Renal pelvis (tissue), 4 donors: ENCODE results near the gene TMEFF1. TPM values are rescaled to one million over a fixed set of nuclear protein-coding genes. Genes with fewer than 3 reads are reported as not detected.

Experiments used
- DNase-seq: peaks from one replicate; pipeline ENCODE4 v3.0.0-alpha.2; 2013
- polyA plus RNA-seq, 3 donors: library from polyadenylated mRNA; unstranded; fragments of 120-200 nt; gene quantifications; one replicate each; pipeline ENCODE4 v1.2.1, GENCODE V29; 2013; ENCODE audit not compliant: insufficient read length in 3 of 3

TMEFF1 gene
- polyA plus RNA-seq, 3 donors: 4.4 to 11.9 (median 8.5) TPM

DNA sequence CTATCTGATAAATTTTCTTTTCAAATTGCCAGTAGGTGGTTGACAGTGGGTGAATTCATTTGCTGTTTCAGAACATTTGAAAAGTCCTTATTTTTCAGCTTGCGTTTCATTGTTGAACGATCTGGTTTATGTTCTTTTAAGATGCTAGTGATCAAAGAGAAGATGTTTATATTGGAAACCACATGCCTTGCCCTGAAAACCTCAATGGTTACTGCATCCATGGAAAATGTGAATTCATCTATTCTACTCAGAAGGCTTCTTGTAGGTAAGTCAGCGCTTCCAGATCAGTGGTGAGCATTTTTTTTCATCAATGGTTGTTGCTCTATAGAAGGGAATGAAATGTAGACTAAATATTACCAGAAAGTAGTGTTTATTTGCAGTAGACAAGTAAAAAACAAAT is 88.3 kb downstream of the TMEFF1 start:
- no peak for DNase-seq

DNA sequence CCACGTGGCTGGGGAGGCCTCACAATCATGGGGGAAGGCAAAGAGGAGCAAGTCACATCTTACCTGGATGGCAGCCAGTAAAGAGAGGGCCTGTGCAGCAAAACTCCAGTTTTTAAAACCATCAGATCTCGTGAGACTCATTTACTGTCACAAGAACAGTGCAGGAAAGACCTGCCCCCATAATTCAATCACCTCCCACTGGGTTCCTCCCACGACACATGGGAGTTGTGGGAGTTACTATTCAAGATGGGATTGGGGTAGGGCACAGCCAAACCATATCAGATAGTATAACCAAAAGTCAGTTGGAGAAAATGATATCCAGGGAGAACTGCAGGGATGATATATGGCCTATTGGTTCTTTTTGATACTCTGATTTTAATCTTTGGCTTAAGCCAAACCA is 94.9 kb downstream of the TMEFF1 start:
- DNase-seq: no peak

DNA sequence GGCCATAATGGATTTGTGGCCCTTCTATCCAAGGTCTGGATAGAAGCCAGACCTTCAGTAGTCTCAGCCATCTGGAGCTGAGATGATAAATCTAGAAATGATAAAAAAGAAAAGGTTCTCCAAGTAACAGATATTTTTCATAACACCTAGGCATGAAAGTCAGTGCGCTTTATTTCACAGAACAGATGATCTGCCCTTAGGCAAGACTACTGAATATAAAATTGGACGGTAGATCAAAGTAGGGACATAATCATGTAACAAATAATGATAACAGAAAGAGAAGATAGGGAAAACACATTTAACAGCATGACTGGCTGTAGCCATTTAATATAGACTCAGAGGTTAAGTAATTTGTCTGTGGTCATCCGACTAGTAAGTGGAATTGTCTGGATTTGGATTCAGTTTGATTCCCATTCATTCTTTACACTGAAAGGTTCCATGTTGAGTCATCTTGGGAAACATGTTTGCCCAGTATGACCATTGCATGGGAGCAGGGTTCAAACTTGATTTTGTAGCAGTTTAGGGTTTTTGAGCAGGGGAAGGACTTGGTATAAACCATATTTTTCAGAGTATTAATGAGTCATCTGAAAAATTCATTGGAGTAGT is 100.8 kb downstream of the TMEFF1 start:
- DNase-seq: no peak

DNA sequence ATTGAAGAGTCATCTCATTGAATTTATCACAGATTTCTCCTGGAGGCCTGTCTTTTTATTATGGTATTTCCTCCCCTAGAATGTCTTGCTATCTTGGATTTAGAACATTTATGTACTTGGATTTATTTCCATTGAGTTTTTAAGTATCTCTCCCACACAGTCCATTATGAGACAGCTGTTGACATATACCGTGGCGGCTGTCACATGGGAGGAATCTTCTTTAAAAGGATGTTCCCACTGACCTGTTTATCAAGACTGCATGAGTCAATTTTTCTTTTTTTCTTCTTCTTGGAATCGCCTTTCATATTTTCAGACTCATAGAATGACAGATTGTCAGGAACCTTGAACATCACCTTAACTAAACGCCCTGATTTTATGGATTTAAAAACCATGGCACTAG is 102.1 kb downstream of the TMEFF1 start:
- DNase-seq: no peak

DNA sequence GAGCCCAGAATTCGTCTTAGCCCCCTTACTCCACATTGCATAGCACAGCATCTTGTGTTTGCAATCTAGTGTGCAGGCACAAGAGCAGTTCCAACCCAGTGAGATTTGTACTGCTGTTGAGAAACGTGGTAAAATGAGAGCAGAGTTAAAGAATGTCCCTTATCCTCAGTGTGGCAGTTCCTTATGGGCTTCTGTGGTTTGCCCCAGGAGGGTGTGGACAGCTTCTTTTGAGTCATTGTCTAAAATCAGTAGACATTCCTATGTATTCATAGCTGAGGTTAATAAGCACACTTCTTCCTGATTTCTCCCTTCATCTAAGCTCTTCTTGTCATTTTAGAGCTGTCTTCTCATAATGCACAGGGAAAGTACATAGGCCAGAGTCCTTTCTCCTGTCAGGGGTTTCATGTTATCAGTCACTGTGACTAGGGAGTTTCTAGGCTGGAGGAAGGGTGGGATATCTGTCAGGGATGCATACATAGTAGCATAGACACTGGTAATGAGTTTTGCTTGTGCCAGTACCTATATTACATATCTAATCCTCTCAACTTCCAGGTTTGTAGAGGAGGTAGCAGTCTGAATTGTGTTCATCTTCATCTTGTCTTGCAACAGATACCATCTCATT is 102.9 kb downstream of the TMEFF1 start:
- DNase-seq: no peak

DNA sequence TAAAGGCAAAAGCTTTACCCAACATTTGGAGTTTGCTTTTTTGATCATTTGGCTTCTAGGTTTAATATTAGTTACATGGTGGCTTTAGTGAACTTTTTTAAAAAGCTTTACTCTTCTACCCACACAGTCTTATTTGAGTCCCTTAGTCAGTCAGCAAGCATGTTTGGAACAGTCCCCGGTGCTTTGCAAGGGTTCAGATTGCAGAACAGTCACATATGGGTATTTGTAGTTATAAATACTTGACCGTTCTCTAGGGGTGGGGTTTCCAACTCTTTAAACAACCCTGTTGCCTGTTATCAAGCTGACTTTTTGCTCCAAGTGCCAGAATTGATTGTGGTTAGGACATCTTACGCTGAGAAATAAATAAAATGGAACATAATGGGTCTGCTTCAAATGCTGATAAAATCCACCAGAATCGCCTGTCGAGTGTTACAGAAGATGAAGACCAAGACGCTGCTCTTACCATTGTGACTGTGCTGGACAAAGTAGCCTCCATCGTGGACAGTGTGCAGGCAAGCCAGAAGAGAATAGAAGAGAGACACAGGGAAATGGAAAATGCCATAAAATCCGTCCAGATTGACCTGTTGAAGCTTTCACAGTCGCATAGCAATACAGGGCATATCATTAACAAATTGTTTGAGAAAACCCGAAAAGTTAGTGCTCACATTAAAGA is 105.0 kb downstream of the TMEFF1 start, which contains the start of gene CAVIN4:
Gene CAVIN4 (plus strand): TSS at position 304 of the 673 bp plus-strand sequence. CDS start 65 bp downstream, at position 369.
- DNase-seq: no peak

DNA sequence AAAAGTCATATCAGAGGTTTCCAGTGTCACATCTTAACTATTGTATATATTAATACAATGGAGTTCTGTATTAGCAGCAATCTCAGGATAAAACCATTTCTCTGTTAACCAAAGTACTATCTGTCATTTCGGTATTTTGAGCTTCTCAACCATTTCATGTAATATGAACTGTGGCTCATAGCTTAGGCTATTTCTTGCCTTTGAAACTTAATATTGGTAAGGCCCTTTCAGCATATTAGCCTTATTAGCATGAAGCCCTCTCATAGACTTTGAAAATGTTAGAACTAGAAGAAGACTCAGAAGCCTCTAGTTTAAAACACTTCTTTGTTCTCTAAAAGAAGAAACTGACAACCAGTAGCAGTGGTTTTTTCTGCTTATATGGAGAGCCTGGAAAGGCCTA is 105.7 kb downstream of the TMEFF1 start:
- no peak for DNase-seq

DNA sequence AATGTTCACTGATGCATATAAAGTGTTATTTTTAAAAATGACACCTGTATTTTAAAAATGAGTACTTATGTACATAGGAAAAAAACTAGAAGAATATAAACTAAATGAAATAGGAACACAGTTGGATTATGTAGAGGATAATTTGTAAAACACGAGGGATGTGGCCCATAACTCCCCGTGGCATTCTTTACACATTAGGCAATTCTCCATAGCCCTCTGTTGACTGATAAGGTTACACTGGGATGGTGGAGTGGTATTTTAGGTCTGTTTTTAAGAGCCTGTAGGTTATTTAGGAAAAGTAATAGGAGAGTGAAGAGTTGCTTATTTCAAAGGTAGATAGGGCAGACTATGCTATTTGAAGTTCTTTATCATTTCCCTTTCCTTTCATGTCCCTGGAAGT is 106.7 kb downstream of the TMEFF1 start:
- no peak for DNase-seq

DNA sequence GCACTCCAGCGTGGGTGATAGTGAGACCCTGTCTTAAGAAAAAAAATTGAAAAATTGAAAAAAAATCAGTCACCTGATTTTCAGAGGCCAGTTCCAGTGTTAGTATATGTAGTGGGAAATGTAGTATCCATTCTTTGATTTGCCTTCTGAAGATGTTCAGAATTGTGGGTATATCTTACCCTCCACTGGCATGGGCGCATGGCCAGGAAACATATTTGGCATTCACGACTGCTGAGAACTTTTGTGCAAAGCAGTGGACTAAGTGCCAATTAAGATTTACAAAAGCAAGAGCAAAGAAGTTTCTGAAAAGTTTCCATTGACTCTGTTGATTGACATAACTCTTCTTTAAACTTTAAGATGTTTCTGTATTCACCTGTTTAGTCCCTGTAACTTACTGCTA is 107.3 kb downstream of the TMEFF1 start:
- DNase-seq: no peak

DNA sequence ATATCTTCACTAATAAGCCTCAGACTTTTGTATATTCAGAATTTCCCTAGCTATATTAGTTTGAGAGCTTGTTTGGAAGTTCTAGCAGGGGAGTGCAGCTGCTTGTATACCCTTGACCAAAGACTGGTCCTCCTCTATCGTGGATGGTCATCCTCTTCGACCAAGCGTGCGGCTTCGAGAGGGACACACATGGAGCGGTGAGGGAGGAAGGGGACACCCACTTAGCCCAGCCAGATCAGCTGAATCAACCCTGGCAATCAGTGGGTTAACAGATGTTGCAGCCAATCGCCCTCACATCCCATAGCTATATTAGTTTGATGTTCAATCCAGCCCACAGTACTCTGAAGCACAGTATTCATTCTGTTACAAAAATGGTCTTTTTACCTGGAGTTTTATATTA is 108.1 kb downstream of the TMEFF1 start:
- DNase-seq: no peak

DNA sequence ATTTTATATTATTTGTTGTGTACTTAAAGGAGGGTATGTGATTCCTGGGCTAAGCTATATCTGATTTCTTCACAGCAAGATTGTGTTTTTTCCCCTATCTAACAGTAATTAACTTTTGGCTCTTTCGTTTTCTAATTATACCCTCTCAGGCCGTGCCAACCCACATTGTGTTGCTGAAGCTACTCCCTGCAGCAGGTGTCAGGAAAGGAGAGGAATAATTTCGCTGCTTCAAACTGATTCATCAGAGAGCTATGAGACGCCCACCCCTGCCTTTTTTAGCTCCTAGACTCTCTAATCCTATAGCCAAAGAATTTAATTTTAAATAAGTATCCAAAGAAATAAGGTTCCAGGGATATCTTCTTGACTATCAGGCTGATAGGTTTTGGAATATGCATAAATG is 108.7 kb downstream of the TMEFF1 start:
- DNase-seq: no peak

DNA sequence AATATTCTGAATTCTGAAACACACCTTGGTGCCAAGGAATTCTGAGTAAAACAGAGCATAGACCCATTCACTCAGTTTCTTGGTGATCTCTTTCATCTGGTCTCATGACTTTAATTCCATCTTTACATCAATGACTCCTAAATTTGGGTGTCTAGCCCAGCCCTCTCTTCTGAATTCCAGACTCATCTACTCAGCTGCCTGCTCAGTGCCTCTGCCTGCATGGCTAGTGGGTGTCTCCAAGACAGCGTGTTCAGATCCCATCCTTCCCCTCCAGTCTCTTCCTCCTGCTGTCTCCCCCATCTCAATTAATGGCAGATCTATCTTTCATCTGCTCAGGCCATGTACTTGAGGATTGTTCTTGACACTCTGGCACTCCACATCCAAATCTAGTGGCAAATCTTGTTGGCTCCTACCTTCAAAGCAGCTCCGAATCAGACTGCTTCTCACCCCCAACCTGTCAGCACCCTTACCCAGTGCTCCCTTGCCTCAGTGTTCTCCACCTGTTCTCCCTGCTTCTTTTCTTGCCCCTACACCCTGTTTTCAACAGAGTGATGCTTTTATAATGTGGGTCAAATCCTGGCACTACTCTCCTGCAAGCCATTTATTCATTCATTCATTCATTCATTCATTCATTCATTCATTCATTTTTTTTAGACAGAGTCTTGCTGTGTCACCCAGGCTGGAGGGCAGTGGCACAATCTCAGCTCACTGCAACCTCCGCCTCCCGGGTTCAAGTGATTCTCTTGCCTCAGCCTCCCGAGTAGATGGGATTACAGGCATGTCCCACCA is 110.3 kb downstream of the TMEFF1 start:
- no peak for DNase-seq

DNA sequence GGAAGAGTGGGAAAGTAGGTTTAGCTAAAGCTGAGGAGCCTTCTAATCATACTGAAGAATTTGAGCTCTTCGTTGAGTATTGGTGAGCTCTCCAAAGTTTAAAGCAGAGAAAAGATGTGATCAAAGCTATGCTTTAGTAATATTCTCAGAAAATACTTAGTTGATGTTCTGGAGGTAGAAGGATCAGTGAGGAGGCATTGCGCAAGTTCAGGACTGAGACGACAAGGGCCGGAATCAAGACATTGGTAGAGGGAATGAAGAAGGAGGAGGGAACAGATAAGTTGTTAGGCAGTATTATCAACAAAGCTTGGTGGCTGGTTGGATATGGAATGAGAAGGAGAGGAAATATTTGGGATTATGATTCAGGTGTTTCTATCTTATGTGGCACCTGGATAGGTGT is 112.0 kb downstream of the TMEFF1 start:
- DNase-seq: no peak

DNA sequence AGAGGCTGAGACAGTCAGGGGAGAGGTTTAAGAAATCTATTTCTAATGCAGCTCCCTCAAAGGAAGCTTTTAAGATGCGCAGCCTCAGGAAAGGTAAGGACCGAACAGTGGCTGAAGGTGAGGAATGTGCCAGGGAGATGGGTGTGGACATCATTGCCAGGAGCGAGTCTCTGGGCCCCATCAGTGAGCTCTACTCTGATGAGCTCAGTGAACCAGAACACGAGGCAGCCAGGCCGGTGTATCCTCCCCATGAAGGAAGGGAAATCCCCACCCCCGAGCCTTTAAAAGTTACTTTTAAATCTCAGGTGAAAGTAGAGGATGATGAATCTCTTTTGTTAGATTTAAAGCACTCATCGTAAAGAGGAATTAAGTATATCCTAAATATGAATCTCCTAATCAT is 113.1 kb downstream of the TMEFF1 start:
- no peak for DNase-seq

DNA sequence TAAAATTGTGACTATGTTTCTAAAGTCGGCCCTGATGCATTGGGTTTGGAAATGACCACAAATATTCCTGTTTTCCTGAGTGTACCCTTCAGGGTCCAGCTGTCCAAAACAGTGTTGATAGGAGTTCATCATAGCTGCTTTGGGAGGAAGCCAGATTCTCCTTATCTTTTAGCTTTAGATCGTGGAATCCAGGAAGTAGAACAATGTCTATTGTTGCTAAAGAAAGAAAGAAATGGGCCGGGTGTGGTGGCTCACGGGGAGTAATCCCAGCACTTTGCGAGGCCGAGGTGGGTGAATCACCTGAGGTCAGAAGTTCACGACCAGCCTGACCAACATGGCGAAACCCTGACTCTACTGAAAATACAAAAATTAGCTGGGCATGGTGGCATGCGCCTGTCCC is 114.4 kb downstream of the TMEFF1 start:
- DNase-seq: no peak

DNA sequence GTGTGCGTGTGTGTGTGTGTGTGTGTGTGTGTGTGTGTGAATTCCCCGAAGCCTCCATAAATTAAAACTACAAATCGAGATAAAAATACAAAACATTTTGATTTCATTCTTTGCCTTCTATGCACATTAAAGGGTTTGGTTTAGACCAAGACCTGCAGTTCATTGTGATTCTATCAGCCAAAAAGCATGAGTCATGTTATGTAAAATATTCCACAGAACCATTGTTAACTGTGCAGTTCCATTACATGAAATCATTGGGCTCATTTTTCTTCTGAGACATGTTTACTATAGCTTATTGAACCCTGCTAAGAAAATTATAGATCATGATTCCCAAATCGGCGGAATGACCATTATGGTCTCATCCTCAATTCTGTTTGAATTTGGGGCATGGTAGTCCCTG is 116.6 kb downstream of the TMEFF1 start:
- no peak for DNase-seq

DNA sequence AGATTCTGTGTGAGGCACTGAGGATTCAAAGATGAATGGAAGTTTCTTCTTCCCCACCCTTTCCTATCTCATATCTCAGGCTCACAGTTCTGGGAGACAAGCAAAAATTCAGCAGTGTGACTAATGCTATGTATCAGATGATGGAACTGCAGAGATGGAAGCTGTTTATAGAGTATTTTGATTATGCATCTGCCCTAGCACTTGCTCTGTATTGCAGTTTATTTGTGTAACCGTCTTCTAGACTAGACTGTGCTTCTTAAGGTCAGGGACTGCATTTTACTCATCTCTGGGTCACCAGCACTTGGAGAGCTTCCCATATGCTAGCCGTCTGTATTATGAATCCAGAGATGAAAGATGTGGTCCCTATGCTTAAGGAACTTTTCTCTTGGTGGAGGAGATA is 117.5 kb downstream of the TMEFF1 start:
- no peak for DNase-seq

DNA sequence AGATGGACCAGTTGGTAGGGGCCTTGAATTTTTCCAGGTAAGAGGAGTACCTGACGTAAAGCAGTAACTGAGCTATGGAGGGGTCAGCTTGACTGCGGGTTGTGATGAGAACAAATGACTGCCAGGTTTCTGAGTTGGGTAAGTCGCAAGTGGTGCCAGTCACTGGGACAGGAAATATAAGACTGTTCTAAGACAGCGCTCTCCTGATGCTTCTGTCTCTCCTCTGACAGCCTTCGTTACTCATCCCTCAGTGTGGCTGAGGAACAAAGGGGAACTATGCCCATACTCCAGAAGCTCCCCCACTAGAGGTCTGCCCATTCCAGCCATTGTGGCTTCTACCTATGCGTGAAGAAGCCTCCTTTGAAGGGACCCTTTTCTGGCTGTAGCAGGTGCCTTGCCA is 118.2 kb downstream of the TMEFF1 start:
- DNase-seq: no peak

DNA sequence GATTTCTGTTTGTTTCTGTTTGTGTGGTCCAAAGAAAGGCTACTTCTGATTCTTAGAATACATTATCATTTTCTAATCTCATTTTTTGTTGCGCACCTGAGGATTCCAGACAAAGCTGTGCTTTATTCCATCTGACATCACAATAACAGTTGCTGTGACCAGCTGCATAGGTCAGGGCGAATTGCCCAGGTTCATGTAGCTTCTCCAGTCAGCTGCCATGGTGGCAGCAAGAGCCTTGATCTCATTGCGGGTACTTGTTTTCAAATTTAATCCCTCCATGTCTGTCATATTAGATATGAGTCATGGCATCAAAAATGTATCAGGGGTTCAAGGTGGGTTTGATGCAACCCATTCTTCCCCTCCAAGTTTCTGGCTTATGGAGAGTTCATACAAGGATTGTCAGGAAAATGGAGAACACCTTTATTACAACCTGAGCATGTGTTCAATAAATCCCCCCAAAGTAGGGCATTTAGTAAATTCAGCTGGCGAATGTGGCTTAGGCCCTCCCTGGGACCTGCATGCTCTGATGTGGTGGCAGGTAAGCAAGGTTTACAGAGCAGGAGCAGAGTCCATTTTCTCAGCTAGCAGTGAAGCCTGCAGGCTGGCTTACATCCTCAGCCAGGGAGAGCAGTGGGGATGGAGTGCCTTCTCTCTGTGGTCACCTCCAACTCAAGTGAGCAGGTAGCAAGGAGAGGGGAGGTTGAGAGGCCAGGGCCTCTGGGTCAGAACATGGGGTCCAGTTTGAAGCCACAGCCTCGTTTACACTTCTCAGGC is 118.9 kb downstream of the TMEFF1 start:
- no peak for DNase-seq

DNA sequence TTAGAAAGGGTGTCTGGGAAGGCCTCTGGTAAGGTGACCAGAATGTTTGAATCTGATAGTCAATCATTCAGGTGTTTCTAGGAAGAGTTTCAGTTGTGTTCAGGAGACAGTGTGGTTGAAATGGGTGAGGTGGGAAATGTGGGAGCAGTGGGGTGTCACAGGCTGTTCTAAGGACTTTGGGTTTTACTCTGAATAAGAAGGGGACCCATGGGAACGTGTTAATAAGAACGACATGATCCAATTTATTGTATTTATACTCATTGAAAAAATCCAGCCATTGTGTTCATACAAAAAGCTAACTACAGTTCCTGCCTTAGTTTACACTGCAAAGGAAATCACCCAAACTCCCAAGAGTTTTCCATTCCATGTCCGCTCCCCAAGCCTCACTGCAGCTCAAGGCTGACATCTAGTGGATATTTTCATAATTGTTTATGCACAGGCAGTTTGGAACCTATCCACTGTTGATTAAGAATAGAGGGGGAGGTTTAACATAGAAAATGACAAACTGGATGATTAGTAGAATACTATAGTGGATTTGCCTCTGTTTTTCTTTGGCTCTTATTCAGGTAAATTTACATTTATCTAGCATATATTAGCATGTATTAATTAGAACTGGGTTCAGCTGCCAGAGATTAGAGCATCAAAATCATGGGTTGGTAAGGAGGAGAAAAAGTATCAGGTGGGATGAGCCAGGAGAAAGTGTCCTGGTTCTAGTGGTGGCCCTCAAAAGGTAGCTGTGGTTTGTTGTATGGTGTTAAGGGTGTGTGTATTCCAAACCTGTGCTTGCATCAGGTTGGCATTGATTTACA is 122.6 kb downstream of the TMEFF1 start:
- peak; percentile 72 for DNase-seq

DNA sequence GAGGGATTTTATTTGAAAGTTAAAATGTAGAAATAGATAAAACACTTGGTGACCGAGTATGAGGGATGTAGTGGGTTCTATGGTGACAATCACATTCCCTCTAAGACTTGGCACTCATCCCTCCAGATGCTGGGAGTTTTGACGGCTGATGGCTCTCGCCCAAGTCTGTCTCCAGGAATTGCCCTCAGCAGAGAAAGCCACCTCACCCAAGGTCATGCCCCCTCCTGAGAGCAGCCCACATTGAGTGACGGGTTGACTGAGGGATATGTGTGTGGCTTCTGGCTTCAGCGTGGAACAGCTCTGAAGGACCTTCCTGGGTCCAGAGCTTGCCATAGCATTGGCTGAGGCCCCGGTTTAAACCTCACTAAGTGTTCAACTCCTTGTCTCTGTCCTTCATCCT is 124.3 kb downstream of the TMEFF1 start:
- DNase-seq: no peak
